H1 (cell line): Measurements from ENCODE around the gene PLIN1. TPM values are rescaled to one million over a fixed set of nuclear protein-coding genes. Genes with fewer than 3 reads are reported as not detected.

Experiments used
- polyA plus RNA-seq, 7 experiments: library from polyadenylated mRNA; depleted of rRNA in 3 of 7; stranded (reverse) in 5 of 7; unstranded in 2 of 7; fragments of >200 nt in 5 of 7; fragments of 200-250 nt in 2 of 7; gene quantifications; 1 replicate in 5 of 7; 2 replicates in 1 of 7; 4 replicates in 1 of 7; pipeline versions ENCODE4 v1.2.1 to v1.2.3, GENCODE V29; 2011 to 2013; ENCODE audit warnings: missing spikeins in 2 of 7, mixed read lengths in 2 of 7
- small RNA-seq: library from polyadenylated mRNA; stranded (forward); fragments of <200 nt; extraction: miRNeasy Mini kit (QIAGEN cat#:217004); gene quantifications from one replicate; pipeline ENCODE3, GENCODE V24; 2013; ENCODE audit not compliant: insufficient read depth
- total RNA-seq: library from RNA; stranded (reverse); fragmentation: NEBNext Ultra II Directional; extraction: Animal tissue kit (Norgen Biotek cat#: 25700); gene quantifications from 2 replicates; pipeline ENCODE4 v1.2.1, GENCODE V29; 2021

Gene PLIN1
- total and polyA plus RNA-seq, 2 of the 8 experiments (the other 6 are each of a cell fraction or from before 2014, with no cell fraction given), result 0.33 TPM; not detected in 1

Small RNAs within 50 kb of the gene (small RNA-seq; reads per million reads assigned to genes)
- gene RNU6-132P, result not detected

Other genes with a start within 250 kb of the PLIN1 start
- gene RHCG, start 182.8 kb downstream of the PLIN1 start, total RNA-seq, result 0.46 TPM in 1 of 2 replicates, not detected in the other
- 0.53 and 0.68 TPM in 2 replicates for gene RHCG, start 182.8 kb downstream of the PLIN1 start, polyA plus RNA-seq (2011; rRNA removed)
- 34.8 and 37.3 TPM in 2 replicates for gene TICRR, start 103.9 kb downstream of the PLIN1 start, total RNA-seq
- 13.1 and 15.9 TPM in 2 replicates for gene TICRR, start 103.9 kb downstream of the PLIN1 start, polyA plus RNA-seq (2011; rRNA removed)
- gene KIF7, start 23.9 kb downstream of the PLIN1 start, total RNA-seq, result 14.0 TPM in 2 replicates
- gene KIF7, start 23.9 kb downstream of the PLIN1 start, polyA plus RNA-seq (2011; rRNA removed), result 4.9 and 7.0 TPM in 2 replicates
- gene PEX11A, start 11.4 kb upstream of the PLIN1 start, total RNA-seq, result 2.2 and 2.9 TPM in 2 replicates
- gene PEX11A, start 11.4 kb upstream of the PLIN1 start, polyA plus RNA-seq (2011; rRNA removed), result 2.3 and 3.0 TPM in 2 replicates
- not detected in 2 replicates for gene WDR93, start 11.4 kb upstream of the PLIN1 start, total RNA-seq
- gene WDR93, start 11.4 kb upstream of the PLIN1 start, polyA plus RNA-seq (2011; rRNA removed), result 0.03 and 0.08 TPM in 2 replicates
- 0.15 TPM in 1 of 2 replicates, not detected in the other for gene MESP1, start 71.9 kb upstream of the PLIN1 start, total RNA-seq
- gene MESP1, start 71.9 kb upstream of the PLIN1 start, polyA plus RNA-seq (2011; rRNA removed), result 0.23 and 0.28 TPM in 2 replicates
- 0.35 and 0.38 TPM in 2 replicates for gene MESP2, start 97.0 kb upstream of the PLIN1 start, total RNA-seq
- 0.80 and 1.6 TPM in 2 replicates for gene MESP2, start 97.0 kb upstream of the PLIN1 start, polyA plus RNA-seq (2011; rRNA removed)
- 1.6 and 2.2 TPM in 2 replicates for gene ANPEP, start 135.5 kb upstream of the PLIN1 start, total RNA-seq
- 2.0 and 3.3 TPM in 2 replicates for gene ANPEP, start 135.5 kb upstream of the PLIN1 start, polyA plus RNA-seq (2011; rRNA removed)
- gene AP3S2, start 214.6 kb upstream of the PLIN1 start, total RNA-seq, result 42.3 and 45.4 TPM in 2 replicates
- gene AP3S2, start 214.6 kb upstream of the PLIN1 start, polyA plus RNA-seq (2011; rRNA removed), result 17.5 and 19.2 TPM in 2 replicates
- gene ARPIN, start 233.6 kb upstream of the PLIN1 start, total RNA-seq, result 3.1 and 3.9 TPM in 2 replicates
- gene ARPIN, start 233.6 kb upstream of the PLIN1 start, polyA plus RNA-seq (2011; rRNA removed), result 3.1 and 3.6 TPM in 2 replicates